Stimulated activated CD4-positive, alpha-beta T cell treated with anti-CD3 and anti-CD28 coated beads, Interleukin-1b, Interleukin-23, amount 100 ng/mL, for 48 hours (primary cell): ENCODE results near the gene FAM174B.
"Not testable (repeated sequence)": the region's sequence is repeated elsewhere in the genome, so short reads cannot be mapped to it uniquely, and the experiment has no call there.

Source experiments
- DNase-seq: peaks from one replicate; pipeline ENCODE4 v3.0.0-alpha.2; 2020

The FAM174B gene

GRCh38 chr15:92617549-92618520, 37.7 kb downstream of the FAM174B start:
- DNase-seq: no peak

GRCh38 chr15:92616621-92617548, 38.7 kb downstream of the FAM174B start:
- no peak for DNase-seq

DNA sequence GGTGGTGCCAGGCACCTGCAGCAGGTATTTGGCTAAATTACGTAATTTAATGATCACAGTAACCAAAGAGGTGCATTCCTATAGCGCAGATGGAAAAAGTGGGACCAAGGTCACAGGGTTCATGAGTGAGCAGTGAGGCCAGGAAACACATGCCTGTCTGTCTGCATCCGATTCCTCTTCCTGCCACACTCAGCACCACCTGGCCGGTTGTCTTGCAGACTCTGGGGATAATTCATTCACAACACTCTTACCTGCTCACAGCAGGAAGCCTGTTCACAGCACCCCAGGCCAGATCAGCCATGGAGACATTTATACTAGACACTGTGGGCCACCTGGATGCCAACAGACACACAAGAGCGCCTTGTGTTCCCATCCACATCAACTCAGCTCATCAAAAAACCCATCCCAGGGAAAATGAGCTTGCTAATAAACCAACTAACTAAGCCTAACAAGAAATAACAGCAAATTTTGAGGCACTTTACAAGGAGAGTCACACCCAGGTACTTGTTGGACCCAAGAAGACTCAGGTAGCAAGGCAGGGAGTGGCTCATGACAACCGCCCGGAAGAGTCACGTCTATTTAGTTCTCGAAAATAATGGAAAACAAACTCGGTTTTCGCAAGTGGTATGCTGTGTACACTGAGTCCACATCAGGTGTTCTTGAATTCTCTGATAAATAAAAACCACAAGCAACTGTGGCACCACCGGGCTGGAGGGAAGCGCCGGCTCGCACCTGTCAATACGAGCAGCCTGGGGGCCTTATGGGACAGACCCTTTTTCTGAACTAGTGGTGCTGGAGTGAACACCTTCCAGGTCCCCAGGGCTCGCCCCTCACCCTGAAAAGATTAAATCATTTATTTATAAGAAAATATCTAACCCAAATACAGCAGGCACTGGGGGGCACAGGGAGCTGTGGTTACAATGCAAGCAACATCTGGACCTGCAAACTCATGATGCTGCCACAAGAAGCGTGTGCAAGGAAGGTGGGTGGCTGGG, 40.5 kb downstream of the FAM174B start:
- no peak for DNase-seq

DNA sequence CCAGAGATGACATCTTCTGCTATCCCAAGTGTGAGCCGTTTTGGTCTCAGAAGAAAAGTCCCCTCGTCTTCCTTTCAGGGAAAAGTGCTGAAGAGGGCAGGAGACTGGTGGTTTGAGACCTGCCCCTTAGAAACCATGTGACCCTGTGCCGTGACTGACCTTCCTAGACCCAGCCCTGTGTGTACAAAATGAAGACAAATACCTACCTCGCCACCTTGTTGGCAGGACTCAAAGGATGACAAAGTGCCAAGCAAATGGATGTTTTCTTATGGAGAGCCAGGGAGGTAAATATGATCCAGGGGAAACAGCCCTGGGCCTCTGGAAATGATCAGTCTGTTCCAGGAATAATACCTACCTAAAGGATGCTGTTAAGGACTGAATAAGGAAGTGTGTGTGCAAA, 41.3 kb downstream of the FAM174B start:
- DNase-seq: no peak

- DNase-seq: no peak
Observed at GRCh38 chr15:92613841-92614240, 41.7 kb downstream of the FAM174B start.

GRCh38 chr15:92612891-92613290, 42.7 kb downstream of the FAM174B start:
- DNase-seq: no peak

DNA sequence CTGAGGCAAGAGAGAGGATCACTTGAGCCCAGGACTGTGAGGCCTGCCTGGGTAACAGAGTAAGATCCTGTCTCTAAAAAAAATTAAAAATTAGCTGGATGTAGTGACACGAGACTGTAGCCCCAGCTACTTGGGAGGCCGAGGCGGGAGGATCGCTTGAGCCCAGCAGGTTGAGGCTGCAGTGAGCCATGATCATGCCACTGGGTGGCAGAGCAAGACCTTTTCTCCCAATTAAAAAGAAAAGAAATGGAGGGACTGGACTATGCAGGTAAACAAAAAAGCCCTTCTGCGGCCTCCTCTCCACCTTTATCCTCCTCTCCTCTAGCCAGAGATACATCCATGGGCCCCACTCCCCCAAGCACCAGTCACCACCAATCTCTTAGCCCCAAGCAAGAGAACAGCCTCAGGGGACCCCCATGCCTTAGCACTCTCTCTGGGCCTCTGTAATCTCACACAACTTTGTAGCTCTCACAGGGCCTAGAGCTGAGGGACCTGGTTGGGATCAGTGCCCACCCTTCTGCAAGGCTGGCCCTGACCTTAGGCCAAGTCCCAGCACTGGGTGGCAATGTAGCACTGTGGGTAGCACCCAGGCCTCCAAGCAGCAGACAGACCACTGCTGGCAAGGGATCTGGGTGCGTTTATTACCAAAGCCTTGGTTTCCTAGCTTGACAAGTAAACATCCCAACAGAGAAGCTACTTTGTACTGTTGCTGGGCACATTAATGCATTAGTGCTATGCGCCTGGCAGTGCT, 43.4 kb downstream of the FAM174B start:
- no peak for DNase-seq

DNA sequence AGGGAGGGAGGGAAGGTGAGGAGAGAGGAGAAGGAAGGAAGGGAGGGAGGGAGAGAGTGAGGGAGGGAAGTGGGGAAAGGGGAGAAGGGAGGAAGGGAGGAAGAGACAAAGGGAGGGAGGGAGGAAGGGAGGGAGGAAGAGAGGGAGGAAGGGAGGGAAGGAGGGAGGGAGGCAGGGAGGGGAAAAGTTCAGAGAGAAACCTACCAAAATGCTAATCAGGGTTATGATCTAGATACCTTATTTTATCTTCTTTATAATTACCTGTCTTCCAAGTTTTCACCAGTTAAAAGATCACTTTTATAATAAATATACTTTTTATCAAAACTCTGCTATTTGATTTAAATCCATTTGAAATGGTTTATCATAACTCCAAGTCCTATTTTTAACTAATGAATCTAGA, 44.4 kb downstream of the FAM174B start:
- no peak for DNase-seq

DNA sequence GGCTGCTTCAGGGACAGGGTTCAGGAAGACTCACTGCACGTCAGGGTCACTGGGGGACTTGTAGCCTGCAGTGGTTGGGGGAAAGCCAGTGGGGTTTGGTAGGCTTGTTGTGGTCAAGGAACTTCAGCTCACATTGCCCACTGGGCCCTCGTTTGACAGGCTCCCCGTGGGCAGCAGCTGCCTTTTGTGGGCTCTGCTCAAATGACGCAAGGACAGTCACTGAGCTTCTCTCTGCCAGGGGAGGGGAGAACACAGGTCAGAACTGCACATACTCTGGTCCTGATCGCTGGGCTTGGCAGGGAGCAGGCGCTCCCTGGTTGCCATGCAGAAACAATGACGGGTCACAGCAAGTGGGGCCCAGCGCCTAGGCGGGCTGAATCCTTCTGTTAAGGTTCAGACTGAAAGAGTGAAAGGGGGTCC, 45.5 kb downstream of the FAM174B start:
- DNase-seq: no peak

GRCh38 chr15:92608866-92609700, 46.5 kb downstream of the FAM174B start:
- no peak for DNase-seq

DNA sequence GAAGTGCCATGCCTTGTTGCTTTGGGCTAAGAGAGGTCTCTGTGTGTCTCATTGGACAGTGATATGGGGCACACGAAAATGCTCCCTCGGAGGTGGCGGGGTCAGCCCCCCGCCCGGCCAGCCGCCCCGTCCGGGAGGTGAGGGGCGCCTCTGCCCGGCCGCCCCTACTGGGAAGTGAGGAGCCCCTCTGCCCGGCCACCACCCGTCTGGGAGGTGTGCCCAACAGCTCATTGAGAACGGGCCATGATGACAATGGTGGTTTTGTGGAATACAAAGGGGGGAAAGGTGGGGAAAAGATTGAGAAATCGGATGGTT, 48.8 kb downstream of the FAM174B start:
- DNase-seq: not testable (repeated sequence)

- DNase-seq: no peak
Observed at GRCh38 chr15:92606126-92606835, 49.3 kb downstream of the FAM174B start.

- DNase-seq: no peak
Observed at GRCh38 chr15:92605225-92605944, 50.2 kb downstream of the FAM174B start.

- DNase-seq: no peak
Observed at GRCh38 chr15:92603743-92604470, 51.7 kb downstream of the FAM174B start.

GRCh38 chr15:92603278-92603677, 52.3 kb downstream of the FAM174B start:
- no peak for DNase-seq

- DNase-seq: no peak
Observed at GRCh38 chr15:92602267-92602593, 53.3 kb downstream of the FAM174B start.

GRCh38 chr15:92601592-92602266, 53.8 kb downstream of the FAM174B start:
- DNase-seq: no peak

- DNase-seq: no peak
Observed at GRCh38 chr15:92600856-92601255, 54.7 kb downstream of the FAM174B start.
